ENCODE results near the gene MEGF10. TPM values are rescaled to one million over a fixed set of nuclear protein-coding genes. Genes with fewer than 3 reads are reported as not detected.

MEGF10 gene
- total RNA-seq, 1 experiment from 2014 or later = 3.1 TPM

- no peak for DNase-seq (ENCODE audit: low read depth)
Observed at GRCh38 chr5:127410959-127411358, 120.4 kb downstream of the MEGF10 start.

GRCh38 chr5:127411381-127411780 lies 120.8 kb downstream of the MEGF10 start:
- DNase-seq (ENCODE audit: low read depth) = no peak

- DNase-seq (ENCODE audit: low read depth) = no peak
Observed at GRCh38 chr5:127412698-127413097, 122.1 kb downstream of the MEGF10 start.

GRCh38 chr5:127415034-127415433 lies 124.4 kb downstream of the MEGF10 start:
- no peak for DNase-seq (ENCODE audit: low read depth)

- DNase-seq (ENCODE audit: low read depth) = no peak
Observed at GRCh38 chr5:127416906-127417305, 126.3 kb downstream of the MEGF10 start.

- DNase-seq (ENCODE audit: low read depth) = no peak
Observed at GRCh38 chr5:127417528-127417927, 126.9 kb downstream of the MEGF10 start.

GRCh38 chr5:127418367-127418766 lies 127.8 kb downstream of the MEGF10 start:
- DNase-seq (ENCODE audit: low read depth) = no peak

- DNase-seq (ENCODE audit: low read depth) = no peak
Observed at GRCh38 chr5:127418974-127419682, 128.5 kb downstream of the MEGF10 start.

GRCh38 chr5:127419683-127420257 lies 129.2 kb downstream of the MEGF10 start:
- DNase-seq (ENCODE audit: low read depth) = no peak

GRCh38 chr5:127420758-127421157 lies 130.2 kb downstream of the MEGF10 start:
- DNase-seq (ENCODE audit: low read depth) = no peak

- DNase-seq (ENCODE audit: low read depth) = no peak
Observed at GRCh38 chr5:127421471-127421870, 130.9 kb downstream of the MEGF10 start.

- DNase-seq (ENCODE audit: low read depth) = no peak
Observed at GRCh38 chr5:127423173-127423798, 132.7 kb downstream of the MEGF10 start.

- no peak for DNase-seq (ENCODE audit: low read depth)
Observed at GRCh38 chr5:127425037-127425436, 134.4 kb downstream of the MEGF10 start.

GRCh38 chr5:127425868-127426267 lies 135.3 kb downstream of the MEGF10 start:
- no peak for DNase-seq (ENCODE audit: low read depth)

GRCh38 chr5:127426661-127427060 lies 136.1 kb downstream of the MEGF10 start:
- no peak for DNase-seq (ENCODE audit: low read depth)

- no peak for DNase-seq (ENCODE audit: low read depth)
Observed at GRCh38 chr5:127428276-127428675, 137.7 kb downstream of the MEGF10 start.

- DNase-seq (ENCODE audit: low read depth) = peak; percentile 17
Observed at GRCh38 chr5:127428748-127429147, 138.2 kb downstream of the MEGF10 start.

GRCh38 chr5:127429928-127430327 lies 139.3 kb downstream of the MEGF10 start:
- no peak for DNase-seq (ENCODE audit: low read depth)

GRCh38 chr5:127430627-127431026 lies 140.0 kb downstream of the MEGF10 start:
- no peak for DNase-seq (ENCODE audit: low read depth)

- DNase-seq (ENCODE audit: low read depth) = no peak
Observed at GRCh38 chr5:127431977-127432585, 141.5 kb downstream of the MEGF10 start.

GRCh38 chr5:127433526-127433925 lies 142.9 kb downstream of the MEGF10 start:
- no peak for DNase-seq (ENCODE audit: low read depth)

- no peak for DNase-seq (ENCODE audit: low read depth)
Observed at GRCh38 chr5:127434588-127434987, 144.0 kb downstream of the MEGF10 start.

- DNase-seq (ENCODE audit: low read depth) = no peak
Observed at GRCh38 chr5:127435821-127436220, 145.2 kb downstream of the MEGF10 start.

All from M059J (cell line).